ENCODE results near the gene TAS2R46. TPM values are rescaled to one million over a fixed set of nuclear protein-coding genes. Genes with fewer than 3 reads are reported as not detected.

The TAS2R46 gene
- total RNA-seq, 1 experiment from 2014 or later: 0.46 TPM

DNA sequence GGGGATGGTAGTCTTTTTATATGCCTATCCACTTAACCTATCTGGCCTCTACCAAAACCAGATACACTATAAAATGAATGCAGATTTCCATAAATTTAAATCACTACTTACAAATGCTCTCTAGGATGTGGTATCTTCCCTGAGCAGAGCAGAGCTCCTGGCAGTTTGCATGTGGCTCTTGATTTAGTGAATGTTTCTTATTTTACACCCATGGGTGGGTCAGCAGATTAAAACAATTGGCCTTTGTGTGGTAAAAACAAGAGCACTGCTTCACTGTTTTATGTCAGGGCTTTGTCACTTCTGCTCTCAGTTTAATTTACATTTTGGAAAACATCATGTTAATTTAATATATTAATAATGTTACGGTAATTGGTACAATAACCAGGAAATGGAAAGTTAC lies 45.2 kb downstream of the TAS2R46 start:
- ATAC-seq: no peak
- intact Hi-C loops (cut with micrococcal nuclease; ENCODE audit: unreplicated experiment) (no loop called here), in situ Hi-C loops (cut with HindIII; ENCODE audit: low pct_unique_long_range_greater_than_20kb, low sequenced_read_pairs) (no loop called here)
- no peaks in the 10 kb centered on the region for H3K27me3 ChIP-seq (ENCODE audit: control insufficient read depth, insufficient read depth, low read length)
- no peak for TF ChIP-seq SIN3A (IDR thresholded peaks at IDR 0.05; ENCODE audit: borderline replicate concordance, insufficient read depth, low read depth, low read length)
- no peak for TF ChIP-seq POLR2AphosphoS5 (IDR thresholded peaks at IDR 0.05; ENCODE audit: low read depth, low read length)
- no peak overlapping the region for H3K4me3 ChIP-seq (ENCODE audit: low read depth in 2 of 2, low read length in 2 of 2)
- no TSS peak for BruUV-seq (replicated peaks)
- no peak overlapping the region for H3K27ac ChIP-seq (ENCODE audit: low read length)
- ChIA-PET CTCF (no interaction called here), POLR2A (no interaction called here)
- no peaks in the 10 kb centered on the region for H3K36me3 ChIP-seq (ENCODE audit: control insufficient read depth, insufficient read depth, low read length)
- H3K4me1 ChIP-seq (ENCODE audit: control insufficient read depth, insufficient read depth, low read length): no peaks in the 10 kb centered on the region
- no peak for DNase-seq (ENCODE audit: low read depth, low spot score)
- no peaks in the 10 kb centered on the region for H3K9me3 ChIP-seq (ENCODE audit: control insufficient read depth, insufficient read depth, low read depth, low read length)

- ChIA-PET CTCF (no interaction called here), POLR2A (no interaction called here)
- DNase-seq (ENCODE audit: low read depth, low spot score) (no peak), ATAC-seq (no peak)
- Histone ChIP-seq H3K27ac (ENCODE audit: low read length) (no peak overlapping the region), H3K36me3 (ENCODE audit: control insufficient read depth, insufficient read depth, low read length) (no peaks in the 10 kb centered on the region), H3K4me1 (ENCODE audit: control insufficient read depth, insufficient read depth, low read length) (no peaks in the 10 kb centered on the region), H3K27me3 (ENCODE audit: control insufficient read depth, insufficient read depth, low read length) (no peaks in the 10 kb centered on the region), H3K4me3 (ENCODE audit: low read depth in 2 of 2, low read length in 2 of 2) (no peak overlapping the region), H3K9me3 (ENCODE audit: control insufficient read depth, insufficient read depth, low read depth, low read length) (no peaks in the 10 kb centered on the region)
- in situ Hi-C loops (cut with HindIII; ENCODE audit: low pct_unique_long_range_greater_than_20kb, low sequenced_read_pairs): no loop called here
- no TSS peak for BruUV-seq (replicated peaks)
- TF ChIP-seq TCF7L2 (IDR thresholded peaks at IDR 0.05; ENCODE audit: low read depth, low read length) (no peak), REST (IDR thresholded peaks at IDR 0.05; ENCODE audit: insufficient read depth in 1 of 2, low read depth in 2 of 2, low read length in 1 of 2) (no peak), POLR2AphosphoS5 (IDR thresholded peaks at IDR 0.05; ENCODE audit: low read depth, low read length) (no peak), SIN3A (IDR thresholded peaks at IDR 0.05; ENCODE audit: borderline replicate concordance, insufficient read depth, low read depth, low read length) (no peak)
- TF ChIP-seq, protein P1, sequence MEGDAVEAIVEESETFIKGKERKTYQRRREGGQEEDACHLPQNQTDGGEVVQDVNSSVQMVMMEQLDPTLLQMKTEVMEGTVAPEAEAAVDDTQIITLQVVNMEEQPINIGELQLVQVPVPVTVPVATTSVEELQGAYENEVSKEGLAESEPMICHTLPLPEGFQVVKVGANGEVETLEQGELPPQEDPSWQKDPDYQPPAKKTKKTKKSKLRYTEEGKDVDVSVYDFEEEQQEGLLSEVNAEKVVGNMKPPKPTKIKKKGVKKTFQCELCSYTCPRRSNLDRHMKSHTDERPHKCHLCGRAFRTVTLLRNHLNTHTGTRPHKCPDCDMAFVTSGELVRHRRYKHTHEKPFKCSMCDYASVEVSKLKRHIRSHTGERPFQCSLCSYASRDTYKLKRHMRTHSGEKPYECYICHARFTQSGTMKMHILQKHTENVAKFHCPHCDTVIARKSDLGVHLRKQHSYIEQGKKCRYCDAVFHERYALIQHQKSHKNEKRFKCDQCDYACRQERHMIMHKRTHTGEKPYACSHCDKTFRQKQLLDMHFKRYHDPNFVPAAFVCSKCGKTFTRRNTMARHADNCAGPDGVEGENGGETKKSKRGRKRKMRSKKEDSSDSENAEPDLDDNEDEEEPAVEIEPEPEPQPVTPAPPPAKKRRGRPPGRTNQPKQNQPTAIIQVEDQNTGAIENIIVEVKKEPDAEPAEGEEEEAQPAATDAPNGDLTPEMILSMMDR (IDR thresholded peaks at IDR 0.05): no peak
- intact Hi-C loops (cut with micrococcal nuclease; ENCODE audit: unreplicated experiment): no loop called here
Measured at GRCh38 chr12:11015775-11016430, 46.2 kb downstream of the TAS2R46 start.

- intact Hi-C loops (cut with micrococcal nuclease; ENCODE audit: unreplicated experiment): no loop called here
- no peak for DNase-seq (ENCODE audit: low read depth, low spot score)
- Histone ChIP-seq H3K4me3 (ENCODE audit: low read depth in 2 of 2, low read length in 2 of 2) (no peak overlapping the region), H3K27me3 (ENCODE audit: control insufficient read depth, insufficient read depth, low read length) (no peaks in the 10 kb centered on the region), H3K4me1 (ENCODE audit: control insufficient read depth, insufficient read depth, low read length) (no peaks in the 10 kb centered on the region), H3K36me3 (ENCODE audit: control insufficient read depth, insufficient read depth, low read length) (no peaks in the 10 kb centered on the region), H3K27ac (ENCODE audit: low read length) (no peak overlapping the region), H3K9me3 (ENCODE audit: control insufficient read depth, insufficient read depth, low read depth, low read length) (no peaks in the 10 kb centered on the region)
- POLR2A ChIA-PET: no interaction called here
- in situ Hi-C loops (cut with HindIII; ENCODE audit: low pct_unique_long_range_greater_than_20kb, low sequenced_read_pairs): no loop called here
- BruUV-seq (replicated peaks): no TSS peak
- no peak for ATAC-seq
- CTCF ChIA-PET: no interaction called here
- TF ChIP-seq SIN3A (IDR thresholded peaks at IDR 0.05; ENCODE audit: borderline replicate concordance, insufficient read depth, low read depth, low read length) (no peak), REST (IDR thresholded peaks at IDR 0.05; ENCODE audit: insufficient read depth in 1 of 2, low read depth in 2 of 2, low read length in 1 of 2) (no peak), POLR2AphosphoS5 (IDR thresholded peaks at IDR 0.05; ENCODE audit: low read depth, low read length) (no peak), TCF7L2 (IDR thresholded peaks at IDR 0.05; ENCODE audit: low read depth, low read length) (no peak)
- TF ChIP-seq, protein P1 (IDR thresholded peaks at IDR 0.05): no peak
Measured at GRCh38 chr12:11014234-11014633, 47.9 kb downstream of the TAS2R46 start.
